Loucy (cell line): ENCODE measurements around the gene SLC28A1.

Experiments
- EZH2phosphoT487 ChIP-seq: fragments of 200-600 bp; IDR thresholded peaks from 2 replicates; pipeline ENCODE4 v1.6.1; 2018; ENCODE audit warnings: antibody characterized with exemption, mild to moderate bottlenecking, moderate library complexity, borderline replicate concordance
- TF ChIP-seq, protein P1 (sequence below): fragments of 200-600 bp; sonication (generic); conservative IDR thresholded peaks from 2 replicates; pipeline ENCODE4 v1.5.1; 2014; ENCODE audit warnings: mild to moderate bottlenecking, antibody characterized with exemption, low read length

DNA sequence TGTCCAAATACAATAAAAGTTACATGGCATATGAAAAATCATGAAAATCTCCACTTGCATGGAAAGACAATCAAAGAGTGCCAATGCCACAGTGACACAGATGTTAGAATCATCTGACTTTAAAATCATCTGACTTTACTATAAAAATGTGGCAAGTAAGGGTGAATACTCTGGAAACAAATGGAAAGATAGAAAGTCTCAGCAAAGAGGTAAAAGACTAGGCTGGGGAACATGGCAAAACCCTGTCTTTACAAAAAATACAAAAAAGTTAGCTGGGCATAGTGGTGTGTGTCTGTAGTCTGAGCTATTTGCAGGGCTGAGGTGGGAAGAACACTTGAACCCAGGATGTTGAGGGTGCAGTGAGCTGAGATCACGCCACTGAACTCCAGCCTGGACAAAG is 38.2 kb upstream of the SLC28A1 start:
- TF ChIP-seq EZH2phosphoT487, result no peak
- TF ChIP-seq, protein P1, sequence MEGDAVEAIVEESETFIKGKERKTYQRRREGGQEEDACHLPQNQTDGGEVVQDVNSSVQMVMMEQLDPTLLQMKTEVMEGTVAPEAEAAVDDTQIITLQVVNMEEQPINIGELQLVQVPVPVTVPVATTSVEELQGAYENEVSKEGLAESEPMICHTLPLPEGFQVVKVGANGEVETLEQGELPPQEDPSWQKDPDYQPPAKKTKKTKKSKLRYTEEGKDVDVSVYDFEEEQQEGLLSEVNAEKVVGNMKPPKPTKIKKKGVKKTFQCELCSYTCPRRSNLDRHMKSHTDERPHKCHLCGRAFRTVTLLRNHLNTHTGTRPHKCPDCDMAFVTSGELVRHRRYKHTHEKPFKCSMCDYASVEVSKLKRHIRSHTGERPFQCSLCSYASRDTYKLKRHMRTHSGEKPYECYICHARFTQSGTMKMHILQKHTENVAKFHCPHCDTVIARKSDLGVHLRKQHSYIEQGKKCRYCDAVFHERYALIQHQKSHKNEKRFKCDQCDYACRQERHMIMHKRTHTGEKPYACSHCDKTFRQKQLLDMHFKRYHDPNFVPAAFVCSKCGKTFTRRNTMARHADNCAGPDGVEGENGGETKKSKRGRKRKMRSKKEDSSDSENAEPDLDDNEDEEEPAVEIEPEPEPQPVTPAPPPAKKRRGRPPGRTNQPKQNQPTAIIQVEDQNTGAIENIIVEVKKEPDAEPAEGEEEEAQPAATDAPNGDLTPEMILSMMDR, result no peak
